ENCODE data around the gene BMP6.

GRCh38 chr6:7878401-7878964, 152.6 kb downstream of the BMP6 start:
- TF ChIP-seq CTCF (IDR thresholded peaks at IDR 0.05) (no peak), POLR2A (IDR thresholded peaks at IDR 0.05) (no peak)
